K562 (cell line): ENCODE measurements around the gene DPP9. TPM values are rescaled to one million over a fixed set of nuclear protein-coding genes. Genes with fewer than 3 reads are reported as not detected.

ENCODE experiments used
- ETS2 ChIP-seq: IDR thresholded peaks from 2 replicates; pipeline ENCODE4 v1.6.1; 2016; ENCODE audit warnings: borderline replicate concordance, missing genetic modification characterization, mild to moderate bottlenecking, moderate library complexity, missing compliant biosample characterization; ENCODE audit not compliant: poor library complexity, severe bottlenecking
- KAT2B ChIP-seq: IDR thresholded peaks from one replicate; pipeline ENCODE4 v1.6.1; 2012; ENCODE audit warnings: low read depth, mild to moderate bottlenecking, control low read depth, inconsistent platforms, low read length, moderate library complexity
- KDM2B ChIP-seq: fragments of 250-450 bp; sonication (Bioruptor Pico); IDR thresholded peaks from 2 replicates; pipeline ENCODE4 v1.8.0; 2021; ENCODE audit warnings: mild to moderate bottlenecking, moderate library complexity
- PHB2 ChIP-seq: fragments of 450-650 bp; IDR thresholded peaks from 2 replicates; pipeline ENCODE4 v1.6.1; 2017; ENCODE audit warnings: low read depth
- PML ChIP-seq: IDR thresholded peaks from 2 replicates; pipeline ENCODE4 v1.6.1; 2012; ENCODE audit warnings: low read length, inconsistent platforms
- SOX6 ChIP-seq: fragments of 450-650 bp; IDR thresholded peaks from 2 replicates; pipeline ENCODE4 v1.6.1; 2014; ENCODE audit warnings: mild to moderate bottlenecking
- STAG1 ChIP-seq: sonication (generic); formaldehyde crosslinking; IDR thresholded peaks from 2 replicates; pipeline ENCODE4 v1.5.0; 2020; ENCODE audit warnings: missing genetic modification reagents, borderline replicate concordance
- ZNF232 ChIP-seq: sonication (generic); formaldehyde crosslinking; IDR thresholded peaks from 2 replicates; pipeline ENCODE4 v1.8.0; 2022; ENCODE audit warnings: mild to moderate bottlenecking, missing genetic modification reagents
- ZNF282 ChIP-seq: sonication (generic); formaldehyde crosslinking; IDR thresholded peaks from 2 replicates; pipeline ENCODE4 v1.8.1; 2023; ENCODE audit warnings: missing genetic modification reagents
- ZNF311 ChIP-seq: fragments of 250-450 bp; sonication (Bioruptor Pico); IDR thresholded peaks from 2 replicates; pipeline ENCODE4 v1.4.0; 2020; ENCODE audit warnings: mild to moderate bottlenecking, moderate library complexity
- ZNF644 ChIP-seq: fragments of 200-800 bp; sonication (Bioruptor generic); IDR thresholded peaks from 2 replicates; pipeline ENCODE4 v1.6.1; 2016; ENCODE audit warnings: low read depth, missing genetic modification characterization, missing compliant biosample characterization
- polyA plus RNA-seq, 8 experiments: library from polyadenylated mRNA; depleted of rRNA in 4 of 8; stranded (reverse) in 5 of 8; unstranded in 3 of 8; fragments of >200 nt; fragmentation: Nextera tagmentation in 2 of 8; fragmentation: Illumina TruSeq in 1 of 8; extraction: Ambion mirVana in 2 of 8; extraction: Trizol in 1 of 8; gene quantifications; 2 replicates each; pipeline versions ENCODE4 v1.2.1 to v1.2.3, GENCODE V29; 2011 to 2014; ENCODE audit warnings: inconsistent platforms in 1 of 8, missing spikeins in 1 of 8
- total RNA-seq, 7 experiments: library from RNA; depleted of rRNA in 6 of 7; stranded (reverse); fragments of >200 nt in 6 of 7; fragmentation: Illumina TruSeq in 2 of 7; extraction: Trizol in 2 of 7; gene quantifications; 2 replicates each; pipeline versions ENCODE4 v1.2.1 to v1.2.3, GENCODE V29; 2011 to 2021; ENCODE audit warnings: low replicate concordance in 1 of 7
- TF ChIP-seq, protein P1 (sequence below): sonication (generic); formaldehyde crosslinking; IDR thresholded peaks from 2 replicates; pipeline ENCODE4 v1.8.1; 2023; ENCODE audit warnings: mild to moderate bottlenecking, missing genetic modification reagents, moderate library complexity
- TF ChIP-seq, protein P2 (sequence below): fragments of 200-800 bp; sonication (Bioruptor generic); IDR thresholded peaks from 2 replicates; pipeline ENCODE4 v1.6.1; 2016; ENCODE audit warnings: missing genetic modification characterization, missing compliant biosample characterization
- TF ChIP-seq, protein P3 (sequence below): fragments of 200-400 bp; formaldehyde crosslinking; IDR thresholded peaks from 2 replicates; pipeline ENCODE4 v1.6.1; 2017; ENCODE audit warnings: mild to moderate bottlenecking, low read depth, low read length, moderate library complexity
- TF ChIP-seq, protein P4 (sequence below): conservative IDR thresholded peaks from 2 replicates; pipeline ENCODE4 v1.6.1; 2011; ENCODE audit warnings: low read depth, mild to moderate bottlenecking, low read length; ENCODE audit not compliant: control insufficient read depth
- TF ChIP-seq, protein P5 (sequence below): fragments of 450-650 bp; IDR thresholded peaks from 2 replicates; pipeline ENCODE4 v1.6.1; 2017; ENCODE audit warnings: antibody characterized with exemption

The DPP9 gene
- total and polyA plus RNA-seq, 9 of the 15 experiments (the other 6 are each of a cell fraction or from before 2014, with no cell fraction given), result 0.90 to 66.7 (median 24.5) TPM

DNA sequence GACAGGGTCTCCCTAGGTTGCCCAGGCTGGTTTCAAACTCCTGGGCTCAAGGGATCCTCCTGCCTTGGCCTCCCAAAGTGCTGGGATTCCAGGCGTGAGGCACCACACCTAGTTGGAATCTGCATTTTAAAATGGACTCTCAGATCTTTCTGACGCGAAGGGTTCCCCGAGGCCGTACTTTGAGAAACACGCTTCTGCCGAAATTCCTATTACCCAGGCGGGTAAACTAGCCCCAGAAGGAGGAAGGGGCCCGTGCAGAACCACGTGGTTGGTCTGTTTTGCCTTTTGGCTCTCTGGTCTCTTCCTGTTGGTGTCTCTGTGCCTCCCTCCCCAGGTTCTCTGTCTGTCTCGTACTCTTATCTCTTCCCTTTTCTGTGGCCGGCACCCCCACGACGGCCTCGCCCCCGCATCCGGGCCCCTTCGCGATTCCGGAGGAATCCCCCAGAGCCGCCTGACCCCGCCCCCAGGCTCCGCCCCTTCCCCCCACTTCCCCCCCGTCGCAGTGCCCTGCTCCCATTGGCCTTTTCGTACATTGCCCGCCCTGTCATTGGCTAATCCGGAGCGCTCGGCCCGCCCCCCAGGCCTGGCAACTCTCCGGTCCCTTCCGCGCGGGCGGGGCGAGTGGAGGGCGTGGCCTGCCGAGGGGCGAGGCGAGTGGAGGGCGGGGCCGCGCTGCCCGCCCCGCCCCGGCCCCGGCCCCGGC lies 84.7 kb downstream of the DPP9 start, which contains the start of gene TNFAIP8L1 (continued):
- TF ChIP-seq, protein P1, sequence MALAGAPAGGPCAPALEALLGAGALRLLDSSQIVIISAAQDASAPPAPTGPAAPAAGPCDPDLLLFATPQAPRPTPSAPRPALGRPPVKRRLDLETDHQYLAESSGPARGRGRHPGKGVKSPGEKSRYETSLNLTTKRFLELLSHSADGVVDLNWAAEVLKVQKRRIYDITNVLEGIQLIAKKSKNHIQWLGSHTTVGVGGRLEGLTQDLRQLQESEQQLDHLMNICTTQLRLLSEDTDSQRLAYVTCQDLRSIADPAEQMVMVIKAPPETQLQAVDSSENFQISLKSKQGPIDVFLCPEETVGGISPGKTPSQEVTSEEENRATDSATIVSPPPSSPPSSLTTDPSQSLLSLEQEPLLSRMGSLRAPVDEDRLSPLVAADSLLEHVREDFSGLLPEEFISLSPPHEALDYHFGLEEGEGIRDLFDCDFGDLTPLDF (CRISPR knock-in tag), result no peak
- no peak for TF ChIP-seq STAG1
- TF ChIP-seq, protein P2, sequence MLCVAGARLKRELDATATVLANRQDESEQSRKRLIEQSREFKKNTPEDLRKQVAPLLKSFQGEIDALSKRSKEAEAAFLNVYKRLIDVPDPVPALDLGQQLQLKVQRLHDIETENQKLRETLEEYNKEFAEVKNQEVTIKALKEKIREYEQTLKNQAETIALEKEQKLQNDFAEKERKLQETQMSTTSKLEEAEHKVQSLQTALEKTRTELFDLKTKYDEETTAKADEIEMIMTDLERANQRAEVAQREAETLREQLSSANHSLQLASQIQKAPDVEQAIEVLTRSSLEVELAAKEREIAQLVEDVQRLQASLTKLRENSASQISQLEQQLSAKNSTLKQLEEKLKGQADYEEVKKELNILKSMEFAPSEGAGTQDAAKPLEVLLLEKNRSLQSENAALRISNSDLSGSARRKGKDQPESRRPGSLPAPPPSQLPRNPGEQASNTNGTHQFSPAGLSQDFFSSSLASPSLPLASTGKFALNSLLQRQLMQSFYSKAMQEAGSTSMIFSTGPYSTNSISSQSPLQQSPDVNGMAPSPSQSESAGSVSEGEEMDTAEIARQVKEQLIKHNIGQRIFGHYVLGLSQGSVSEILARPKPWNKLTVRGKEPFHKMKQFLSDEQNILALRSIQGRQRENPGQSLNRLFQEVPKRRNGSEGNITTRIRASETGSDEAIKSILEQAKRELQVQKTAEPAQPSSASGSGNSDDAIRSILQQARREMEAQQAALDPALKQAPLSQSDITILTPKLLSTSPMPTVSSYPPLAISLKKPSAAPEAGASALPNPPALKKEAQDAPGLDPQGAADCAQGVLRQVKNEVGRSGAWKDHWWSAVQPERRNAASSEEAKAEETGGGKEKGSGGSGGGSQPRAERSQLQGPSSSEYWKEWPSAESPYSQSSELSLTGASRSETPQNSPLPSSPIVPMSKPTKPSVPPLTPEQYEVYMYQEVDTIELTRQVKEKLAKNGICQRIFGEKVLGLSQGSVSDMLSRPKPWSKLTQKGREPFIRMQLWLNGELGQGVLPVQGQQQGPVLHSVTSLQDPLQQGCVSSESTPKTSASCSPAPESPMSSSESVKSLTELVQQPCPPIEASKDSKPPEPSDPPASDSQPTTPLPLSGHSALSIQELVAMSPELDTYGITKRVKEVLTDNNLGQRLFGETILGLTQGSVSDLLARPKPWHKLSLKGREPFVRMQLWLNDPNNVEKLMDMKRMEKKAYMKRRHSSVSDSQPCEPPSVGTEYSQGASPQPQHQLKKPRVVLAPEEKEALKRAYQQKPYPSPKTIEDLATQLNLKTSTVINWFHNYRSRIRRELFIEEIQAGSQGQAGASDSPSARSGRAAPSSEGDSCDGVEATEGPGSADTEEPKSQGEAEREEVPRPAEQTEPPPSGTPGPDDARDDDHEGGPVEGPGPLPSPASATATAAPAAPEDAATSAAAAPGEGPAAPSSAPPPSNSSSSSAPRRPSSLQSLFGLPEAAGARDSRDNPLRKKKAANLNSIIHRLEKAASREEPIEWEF (CRISPR knock-in tag), result no peak
- TF ChIP-seq KAT2B, result no peak
- no peak for TF ChIP-seq PML
- no peak for TF ChIP-seq ZNF311
- no peak for TF ChIP-seq ZNF644 (tag)
- TF ChIP-seq KDM2B (CRISPR knock-in tag), result no peak
- no peak for TF ChIP-seq ZNF232 (CRISPR knock-in tag)
- TF ChIP-seq SOX6, result peak; percentile 40; the same call in 1 of the 2 replicates
- no peak for TF ChIP-seq ETS2 (tag)
- TF ChIP-seq, protein P3, sequence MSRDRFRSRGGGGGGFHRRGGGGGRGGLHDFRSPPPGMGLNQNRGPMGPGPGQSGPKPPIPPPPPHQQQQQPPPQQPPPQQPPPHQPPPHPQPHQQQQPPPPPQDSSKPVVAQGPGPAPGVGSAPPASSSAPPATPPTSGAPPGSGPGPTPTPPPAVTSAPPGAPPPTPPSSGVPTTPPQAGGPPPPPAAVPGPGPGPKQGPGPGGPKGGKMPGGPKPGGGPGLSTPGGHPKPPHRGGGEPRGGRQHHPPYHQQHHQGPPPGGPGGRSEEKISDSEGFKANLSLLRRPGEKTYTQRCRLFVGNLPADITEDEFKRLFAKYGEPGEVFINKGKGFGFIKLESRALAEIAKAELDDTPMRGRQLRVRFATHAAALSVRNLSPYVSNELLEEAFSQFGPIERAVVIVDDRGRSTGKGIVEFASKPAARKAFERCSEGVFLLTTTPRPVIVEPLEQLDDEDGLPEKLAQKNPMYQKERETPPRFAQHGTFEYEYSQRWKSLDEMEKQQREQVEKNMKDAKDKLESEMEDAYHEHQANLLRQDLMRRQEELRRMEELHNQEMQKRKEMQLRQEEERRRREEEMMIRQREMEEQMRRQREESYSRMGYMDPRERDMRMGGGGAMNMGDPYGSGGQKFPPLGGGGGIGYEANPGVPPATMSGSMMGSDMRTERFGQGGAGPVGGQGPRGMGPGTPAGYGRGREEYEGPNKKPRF, result no peak
- TF ChIP-seq ZNF282 (CRISPR knock-in tag), result no peak
- TF ChIP-seq, protein P4, sequence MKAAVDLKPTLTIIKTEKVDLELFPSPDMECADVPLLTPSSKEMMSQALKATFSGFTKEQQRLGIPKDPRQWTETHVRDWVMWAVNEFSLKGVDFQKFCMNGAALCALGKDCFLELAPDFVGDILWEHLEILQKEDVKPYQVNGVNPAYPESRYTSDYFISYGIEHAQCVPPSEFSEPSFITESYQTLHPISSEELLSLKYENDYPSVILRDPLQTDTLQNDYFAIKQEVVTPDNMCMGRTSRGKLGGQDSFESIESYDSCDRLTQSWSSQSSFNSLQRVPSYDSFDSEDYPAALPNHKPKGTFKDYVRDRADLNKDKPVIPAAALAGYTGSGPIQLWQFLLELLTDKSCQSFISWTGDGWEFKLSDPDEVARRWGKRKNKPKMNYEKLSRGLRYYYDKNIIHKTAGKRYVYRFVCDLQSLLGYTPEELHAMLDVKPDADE, result 0 out of 2 replicates have a peak, but pooled peaks have one; percentile 55
- TF ChIP-seq PHB2, result no peak
- TF ChIP-seq, protein P5, sequence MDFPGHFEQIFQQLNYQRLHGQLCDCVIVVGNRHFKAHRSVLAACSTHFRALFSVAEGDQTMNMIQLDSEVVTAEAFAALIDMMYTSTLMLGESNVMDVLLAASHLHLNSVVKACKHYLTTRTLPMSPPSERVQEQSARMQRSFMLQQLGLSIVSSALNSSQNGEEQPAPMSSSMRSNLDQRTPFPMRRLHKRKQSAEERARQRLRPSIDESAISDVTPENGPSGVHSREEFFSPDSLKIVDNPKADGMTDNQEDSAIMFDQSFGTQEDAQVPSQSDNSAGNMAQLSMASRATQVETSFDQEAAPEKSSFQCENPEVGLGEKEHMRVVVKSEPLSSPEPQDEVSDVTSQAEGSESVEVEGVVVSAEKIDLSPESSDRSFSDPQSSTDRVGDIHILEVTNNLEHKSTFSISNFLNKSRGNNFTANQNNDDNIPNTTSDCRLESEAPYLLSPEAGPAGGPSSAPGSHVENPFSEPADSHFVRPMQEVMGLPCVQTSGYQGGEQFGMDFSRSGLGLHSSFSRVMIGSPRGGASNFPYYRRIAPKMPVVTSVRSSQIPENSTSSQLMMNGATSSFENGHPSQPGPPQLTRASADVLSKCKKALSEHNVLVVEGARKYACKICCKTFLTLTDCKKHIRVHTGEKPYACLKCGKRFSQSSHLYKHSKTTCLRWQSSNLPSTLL, result no peak
